SH-SY5Y (cell line): ENCODE data around the gene REST.

Experiments
- GATA2 ChIP-seq: IDR thresholded peaks from 2 replicates; pipeline ENCODE4 v1.6.1; 2011; ENCODE audit warnings: mild to moderate bottlenecking, low read depth, low read length
- GATA3 ChIP-seq: IDR thresholded peaks from 2 replicates; pipeline ENCODE4 v1.6.1; 2011; ENCODE audit warnings: low read depth, mild to moderate bottlenecking, low read length, moderate library complexity

- TF ChIP-seq GATA2 (no peak), GATA3 (no peak)
Observed at GRCh38 chr4:56986192-56986591, 78.5 kb downstream of the REST start.
